ENCODE measurements around the gene ECI1. TPM values are rescaled to one million over a fixed set of nuclear protein-coding genes. Genes with fewer than 3 reads are reported as not detected.

Gene ECI1
- total and polyA plus RNA-seq, 2 of the 13 experiments (the other 11 are each of a cell fraction or from before 2014, with no cell fraction given) = 82.0 to 102 TPM

DNA sequence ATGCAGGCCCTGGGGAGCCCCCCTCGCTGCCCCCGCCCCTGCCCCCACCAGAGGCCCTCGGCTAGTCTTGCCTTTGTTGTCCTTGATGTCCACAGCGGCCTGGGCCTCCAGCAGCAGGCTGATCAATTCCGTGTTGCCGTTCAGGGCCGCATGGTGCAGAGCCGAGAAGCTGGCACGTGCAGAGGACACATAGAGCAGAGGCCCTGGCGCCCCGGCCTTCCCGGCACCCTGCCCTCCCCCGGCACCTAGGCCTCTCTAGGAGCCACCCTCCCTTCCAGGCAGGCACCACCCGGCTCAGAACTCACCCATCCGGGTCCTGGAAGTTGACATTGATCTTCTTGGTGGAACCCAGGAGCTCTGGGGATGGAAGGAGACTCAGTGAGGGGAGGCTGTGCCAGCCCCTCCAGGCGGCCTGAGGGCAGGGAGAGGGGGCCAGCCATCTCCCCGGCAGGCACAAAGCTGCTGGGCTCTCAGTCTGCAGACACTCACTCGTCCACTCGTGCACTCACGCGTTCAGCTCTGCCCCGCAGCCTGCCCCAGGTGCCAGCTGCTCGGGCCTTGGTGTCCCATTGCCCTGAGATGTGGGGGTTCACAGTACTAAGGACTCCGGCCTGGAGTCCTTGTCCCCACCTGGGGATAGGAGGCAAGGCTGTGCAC lies 61.3 kb downstream of the ECI1 start (continued):
- no peak for TF ChIP-seq ZFP36L2 (CRISPR knock-in tag; IDR thresholded peaks at IDR 0.05)
- TF ChIP-seq, protein P1, sequence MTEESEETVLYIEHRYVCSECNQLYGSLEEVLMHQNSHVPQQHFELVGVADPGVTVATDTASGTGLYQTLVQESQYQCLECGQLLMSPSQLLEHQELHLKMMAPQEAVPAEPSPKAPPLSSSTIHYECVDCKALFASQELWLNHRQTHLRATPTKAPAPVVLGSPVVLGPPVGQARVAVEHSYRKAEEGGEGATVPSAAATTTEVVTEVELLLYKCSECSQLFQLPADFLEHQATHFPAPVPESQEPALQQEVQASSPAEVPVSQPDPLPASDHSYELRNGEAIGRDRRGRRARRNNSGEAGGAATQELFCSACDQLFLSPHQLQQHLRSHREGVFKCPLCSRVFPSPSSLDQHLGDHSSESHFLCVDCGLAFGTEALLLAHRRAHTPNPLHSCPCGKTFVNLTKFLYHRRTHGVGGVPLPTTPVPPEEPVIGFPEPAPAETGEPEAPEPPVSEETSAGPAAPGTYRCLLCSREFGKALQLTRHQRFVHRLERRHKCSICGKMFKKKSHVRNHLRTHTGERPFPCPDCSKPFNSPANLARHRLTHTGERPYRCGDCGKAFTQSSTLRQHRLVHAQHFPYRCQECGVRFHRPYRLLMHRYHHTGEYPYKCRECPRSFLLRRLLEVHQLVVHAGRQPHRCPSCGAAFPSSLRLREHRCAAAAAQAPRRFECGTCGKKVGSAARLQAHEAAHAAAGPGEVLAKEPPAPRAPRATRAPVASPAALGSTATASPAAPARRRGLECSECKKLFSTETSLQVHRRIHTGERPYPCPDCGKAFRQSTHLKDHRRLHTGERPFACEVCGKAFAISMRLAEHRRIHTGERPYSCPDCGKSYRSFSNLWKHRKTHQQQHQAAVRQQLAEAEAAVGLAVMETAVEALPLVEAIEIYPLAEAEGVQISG (CRISPR knock-in tag; IDR thresholded peaks at IDR 0.05) = peak; percentile 9; the same call in 1 of the 2 replicates
- TF ChIP-seq ZNF773 (CRISPR knock-in tag; IDR thresholded peaks at IDR 0.05; ENCODE audit: borderline replicate concordance) = no peak
- no peak for TF ChIP-seq ZNF510 (CRISPR knock-in tag; IDR thresholded peaks at IDR 0.05; ENCODE audit: low read depth)
- TF ChIP-seq ZNF333 (CRISPR knock-in tag; IDR thresholded peaks at IDR 0.05; ENCODE audit: borderline replicate concordance) = no peak
- TF ChIP-seq SPEN (CRISPR knock-in tag; IDR thresholded peaks at IDR 0.05; ENCODE audit: low read depth) = peak; percentile 61; the same call in 1 of the 2 replicates
- TF ChIP-seq HCFC1 (IDR thresholded peaks at IDR 0.05; ENCODE audit: low read depth, low read length) = no peak
- TF ChIP-seq ZNF383 (CRISPR knock-in tag; IDR thresholded peaks at IDR 0.05; ENCODE audit: borderline replicate concordance) = no peak
- TF ChIP-seq, protein P2, sequence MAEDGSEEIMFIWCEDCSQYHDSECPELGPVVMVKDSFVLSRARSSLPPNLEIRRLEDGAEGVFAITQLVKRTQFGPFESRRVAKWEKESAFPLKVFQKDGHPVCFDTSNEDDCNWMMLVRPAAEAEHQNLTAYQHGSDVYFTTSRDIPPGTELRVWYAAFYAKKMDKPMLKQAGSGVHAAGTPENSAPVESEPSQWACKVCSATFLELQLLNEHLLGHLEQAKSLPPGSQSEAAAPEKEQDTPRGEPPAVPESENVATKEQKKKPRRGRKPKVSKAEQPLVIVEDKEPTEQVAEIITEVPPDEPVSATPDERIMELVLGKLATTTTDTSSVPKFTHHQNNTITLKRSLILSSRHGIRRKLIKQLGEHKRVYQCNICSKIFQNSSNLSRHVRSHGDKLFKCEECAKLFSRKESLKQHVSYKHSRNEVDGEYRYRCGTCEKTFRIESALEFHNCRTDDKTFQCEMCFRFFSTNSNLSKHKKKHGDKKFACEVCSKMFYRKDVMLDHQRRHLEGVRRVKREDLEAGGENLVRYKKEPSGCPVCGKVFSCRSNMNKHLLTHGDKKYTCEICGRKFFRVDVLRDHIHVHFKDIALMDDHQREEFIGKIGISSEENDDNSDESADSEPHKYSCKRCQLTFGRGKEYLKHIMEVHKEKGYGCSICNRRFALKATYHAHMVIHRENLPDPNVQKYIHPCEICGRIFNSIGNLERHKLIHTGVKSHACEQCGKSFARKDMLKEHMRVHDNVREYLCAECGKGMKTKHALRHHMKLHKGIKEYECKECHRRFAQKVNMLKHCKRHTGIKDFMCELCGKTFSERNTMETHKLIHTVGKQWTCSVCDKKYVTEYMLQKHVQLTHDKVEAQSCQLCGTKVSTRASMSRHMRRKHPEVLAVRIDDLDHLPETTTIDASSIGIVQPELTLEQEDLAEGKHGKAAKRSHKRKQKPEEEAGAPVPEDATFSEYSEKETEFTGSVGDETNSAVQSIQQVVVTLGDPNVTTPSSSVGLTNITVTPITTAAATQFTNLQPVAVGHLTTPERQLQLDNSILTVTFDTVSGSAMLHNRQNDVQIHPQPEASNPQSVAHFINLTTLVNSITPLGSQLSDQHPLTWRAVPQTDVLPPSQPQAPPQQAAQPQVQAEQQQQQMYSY (CRISPR knock-in tag; IDR thresholded peaks at IDR 0.05) = no peak
- TF ChIP-seq ZBTB3 (CRISPR knock-in tag; IDR thresholded peaks at IDR 0.05; ENCODE audit: borderline replicate concordance, low read depth) = no peak
- TF ChIP-seq ZNF598 (CRISPR knock-in tag; IDR thresholded peaks at IDR 0.05; ENCODE audit: borderline replicate concordance) = no peak
- no peak for TF ChIP-seq GTF3A (CRISPR knock-in tag; conservative IDR thresholded peaks at IDR 0.05)
- no peak for TF ChIP-seq HOXA3 (CRISPR knock-in tag; IDR thresholded peaks at IDR 0.05)
- no peak for TF ChIP-seq CCAR2 (optimal IDR thresholded peaks at IDR 0.05; ENCODE audit: low read depth, low read length)
- TF ChIP-seq, protein P3, sequence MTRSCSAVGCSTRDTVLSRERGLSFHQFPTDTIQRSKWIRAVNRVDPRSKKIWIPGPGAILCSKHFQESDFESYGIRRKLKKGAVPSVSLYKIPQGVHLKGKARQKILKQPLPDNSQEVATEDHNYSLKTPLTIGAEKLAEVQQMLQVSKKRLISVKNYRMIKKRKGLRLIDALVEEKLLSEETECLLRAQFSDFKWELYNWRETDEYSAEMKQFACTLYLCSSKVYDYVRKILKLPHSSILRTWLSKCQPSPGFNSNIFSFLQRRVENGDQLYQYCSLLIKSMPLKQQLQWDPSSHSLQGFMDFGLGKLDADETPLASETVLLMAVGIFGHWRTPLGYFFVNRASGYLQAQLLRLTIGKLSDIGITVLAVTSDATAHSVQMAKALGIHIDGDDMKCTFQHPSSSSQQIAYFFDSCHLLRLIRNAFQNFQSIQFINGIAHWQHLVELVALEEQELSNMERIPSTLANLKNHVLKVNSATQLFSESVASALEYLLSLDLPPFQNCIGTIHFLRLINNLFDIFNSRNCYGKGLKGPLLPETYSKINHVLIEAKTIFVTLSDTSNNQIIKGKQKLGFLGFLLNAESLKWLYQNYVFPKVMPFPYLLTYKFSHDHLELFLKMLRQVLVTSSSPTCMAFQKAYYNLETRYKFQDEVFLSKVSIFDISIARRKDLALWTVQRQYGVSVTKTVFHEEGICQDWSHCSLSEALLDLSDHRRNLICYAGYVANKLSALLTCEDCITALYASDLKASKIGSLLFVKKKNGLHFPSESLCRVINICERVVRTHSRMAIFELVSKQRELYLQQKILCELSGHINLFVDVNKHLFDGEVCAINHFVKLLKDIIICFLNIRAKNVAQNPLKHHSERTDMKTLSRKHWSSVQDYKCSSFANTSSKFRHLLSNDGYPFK (CRISPR knock-in tag; IDR thresholded peaks at IDR 0.05; ENCODE audit: borderline replicate concordance) = no peak
- TF ChIP-seq, protein P4, sequence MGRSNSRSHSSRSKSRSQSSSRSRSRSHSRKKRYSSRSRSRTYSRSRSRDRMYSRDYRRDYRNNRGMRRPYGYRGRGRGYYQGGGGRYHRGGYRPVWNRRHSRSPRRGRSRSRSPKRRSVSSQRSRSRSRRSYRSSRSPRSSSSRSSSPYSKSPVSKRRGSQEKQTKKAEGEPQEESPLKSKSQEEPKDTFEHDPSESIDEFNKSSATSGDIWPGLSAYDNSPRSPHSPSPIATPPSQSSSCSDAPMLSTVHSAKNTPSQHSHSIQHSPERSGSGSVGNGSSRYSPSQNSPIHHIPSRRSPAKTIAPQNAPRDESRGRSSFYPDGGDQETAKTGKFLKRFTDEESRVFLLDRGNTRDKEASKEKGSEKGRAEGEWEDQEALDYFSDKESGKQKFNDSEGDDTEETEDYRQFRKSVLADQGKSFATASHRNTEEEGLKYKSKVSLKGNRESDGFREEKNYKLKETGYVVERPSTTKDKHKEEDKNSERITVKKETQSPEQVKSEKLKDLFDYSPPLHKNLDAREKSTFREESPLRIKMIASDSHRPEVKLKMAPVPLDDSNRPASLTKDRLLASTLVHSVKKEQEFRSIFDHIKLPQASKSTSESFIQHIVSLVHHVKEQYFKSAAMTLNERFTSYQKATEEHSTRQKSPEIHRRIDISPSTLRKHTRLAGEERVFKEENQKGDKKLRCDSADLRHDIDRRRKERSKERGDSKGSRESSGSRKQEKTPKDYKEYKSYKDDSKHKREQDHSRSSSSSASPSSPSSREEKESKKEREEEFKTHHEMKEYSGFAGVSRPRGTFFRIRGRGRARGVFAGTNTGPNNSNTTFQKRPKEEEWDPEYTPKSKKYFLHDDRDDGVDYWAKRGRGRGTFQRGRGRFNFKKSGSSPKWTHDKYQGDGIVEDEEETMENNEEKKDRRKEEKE (IDR thresholded peaks at IDR 0.05) = no peak
- TF ChIP-seq, protein P5, sequence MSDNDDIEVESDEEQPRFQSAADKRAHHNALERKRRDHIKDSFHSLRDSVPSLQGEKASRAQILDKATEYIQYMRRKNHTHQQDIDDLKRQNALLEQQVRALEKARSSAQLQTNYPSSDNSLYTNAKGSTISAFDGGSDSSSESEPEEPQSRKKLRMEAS (IDR thresholded peaks at IDR 0.05) = peak; percentile 90

Measured in HepG2 (cell line).